Gastroesophageal sphincter (tissue), 3 donors: ENCODE measurements around the gene ADAM20.

Experiments
- EP300 ChIP-seq: sonication (generic); formaldehyde crosslinking; IDR thresholded peaks from one replicate; pipeline ENCODE4 v1.6.1; 2017; ENCODE audit warnings: antibody characterized with exemption, mild to moderate bottlenecking
- TF ChIP-seq, protein P1 (sequence below), 4 experiments: fragments of 200-600 bp in 2 of 4; fragments of 450-650 bp in 2 of 4; sonication (generic) in 1 of 4; IDR thresholded peaks; one replicate each; pipeline ENCODE4 v1.5.1; 2017 to 2019; ENCODE audit warnings: antibody characterized with exemption in 4 of 4, mild to moderate bottlenecking in 2 of 4, moderate library complexity in 2 of 4

GRCh38 chr14:70563869-70564268, 29.1 kb upstream of the ADAM20 start:
- TF ChIP-seq, protein P1, sequence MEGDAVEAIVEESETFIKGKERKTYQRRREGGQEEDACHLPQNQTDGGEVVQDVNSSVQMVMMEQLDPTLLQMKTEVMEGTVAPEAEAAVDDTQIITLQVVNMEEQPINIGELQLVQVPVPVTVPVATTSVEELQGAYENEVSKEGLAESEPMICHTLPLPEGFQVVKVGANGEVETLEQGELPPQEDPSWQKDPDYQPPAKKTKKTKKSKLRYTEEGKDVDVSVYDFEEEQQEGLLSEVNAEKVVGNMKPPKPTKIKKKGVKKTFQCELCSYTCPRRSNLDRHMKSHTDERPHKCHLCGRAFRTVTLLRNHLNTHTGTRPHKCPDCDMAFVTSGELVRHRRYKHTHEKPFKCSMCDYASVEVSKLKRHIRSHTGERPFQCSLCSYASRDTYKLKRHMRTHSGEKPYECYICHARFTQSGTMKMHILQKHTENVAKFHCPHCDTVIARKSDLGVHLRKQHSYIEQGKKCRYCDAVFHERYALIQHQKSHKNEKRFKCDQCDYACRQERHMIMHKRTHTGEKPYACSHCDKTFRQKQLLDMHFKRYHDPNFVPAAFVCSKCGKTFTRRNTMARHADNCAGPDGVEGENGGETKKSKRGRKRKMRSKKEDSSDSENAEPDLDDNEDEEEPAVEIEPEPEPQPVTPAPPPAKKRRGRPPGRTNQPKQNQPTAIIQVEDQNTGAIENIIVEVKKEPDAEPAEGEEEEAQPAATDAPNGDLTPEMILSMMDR (IDR thresholded peaks at IDR 0.05), result no peak
- no peak for TF ChIP-seq EP300
